GM19193 (cell line): ENCODE results near the gene TCF7.

ENCODE experiments used
- POLR2A ChIP-seq: IDR thresholded peaks from 4 replicates; pipeline ENCODE4 v1.6.1; 2011; ENCODE audit not compliant: insufficient read depth, insufficient read length; ENCODE audit errors: extremely low read depth

Gene TCF7

GRCh38 chr5:134116286-134116685 is 1.8 kb downstream of the TCF7 start:
- no peak for TF ChIP-seq POLR2A

GRCh38 chr5:134116789-134117761 is 2.6 kb downstream of the TCF7 start:
- no peak for TF ChIP-seq POLR2A

GRCh38 chr5:134118212-134118835 is 3.8 kb downstream of the TCF7 start:
- TF ChIP-seq POLR2A = no peak

- no peak for TF ChIP-seq POLR2A
Measured at GRCh38 chr5:134119720-134120119, 5.2 kb downstream of the TCF7 start.

GRCh38 chr5:134120386-134121138 is 6.1 kb downstream of the TCF7 start:
- TF ChIP-seq POLR2A = no peak

GRCh38 chr5:134122530-134122929 is 8.0 kb downstream of the TCF7 start:
- no peak for TF ChIP-seq POLR2A

- TF ChIP-seq POLR2A = no peak
Measured at GRCh38 chr5:134123360-134123759, 8.9 kb downstream of the TCF7 start.

- TF ChIP-seq POLR2A = no peak
Measured at GRCh38 chr5:134124289-134125038, 10.0 kb downstream of the TCF7 start.

- TF ChIP-seq POLR2A = no peak
Measured at GRCh38 chr5:134125039-134126015, 10.8 kb downstream of the TCF7 start.

- TF ChIP-seq POLR2A = no peak
Measured at GRCh38 chr5:134127376-134127861, 12.9 kb downstream of the TCF7 start.

GRCh38 chr5:134127988-134128647 is 13.6 kb downstream of the TCF7 start:
- TF ChIP-seq POLR2A = no peak

- TF ChIP-seq POLR2A = no peak
Measured at GRCh38 chr5:134128648-134128995, 14.1 kb downstream of the TCF7 start.
